Measurements from ENCODE around the gene ATXN1L.
A peak's percentile ranks its signal among the peaks of the same experiment; 100 is the strongest.
"Not testable (repeated sequence)": the region's sequence is repeated elsewhere in the genome, so short reads cannot be mapped to it uniquely, and the experiment has no call there.

ATXN1L gene

DNA sequence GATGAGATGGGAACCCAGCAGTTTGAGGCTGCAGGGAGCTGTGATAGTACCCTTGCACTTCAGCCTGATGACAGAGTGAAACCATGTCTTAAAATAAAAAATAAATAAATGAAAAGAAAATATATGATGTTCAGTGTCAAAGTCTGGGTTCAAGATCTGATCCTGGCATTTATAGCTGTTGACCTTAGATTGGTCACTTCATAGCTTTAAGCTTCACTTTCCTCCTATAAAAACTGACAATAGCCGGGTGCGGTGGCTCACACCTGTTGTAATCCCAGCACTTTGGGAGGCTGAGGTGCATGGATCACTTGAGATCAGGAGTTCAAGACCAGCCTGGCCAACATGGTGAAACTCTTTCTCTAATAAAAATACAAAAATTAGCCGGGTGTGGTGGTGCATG is 43.4 kb downstream of the ATXN1L start:
- no peak overlapping the region for H3K4me3 ChIP-seq (ENCODE audit: low read depth, low read length)

DNA sequence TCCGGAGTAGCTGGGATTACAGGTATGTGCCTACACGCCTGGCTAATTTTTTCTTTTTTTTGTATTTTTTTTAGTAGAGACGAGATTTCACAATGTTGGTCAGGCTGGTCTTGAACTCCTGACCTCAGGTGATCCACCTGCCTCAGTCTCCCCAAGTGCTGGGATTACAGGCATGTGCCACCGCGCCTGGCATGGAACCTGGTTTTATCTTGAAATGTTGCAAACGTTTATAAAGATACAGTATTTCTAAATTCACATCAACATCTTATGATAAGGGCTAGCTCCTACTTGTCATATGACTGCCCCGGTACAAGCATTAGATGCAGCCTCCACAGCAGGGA is 48.1 kb downstream of the ATXN1L start:
- no peak overlapping the region for H3K4me3 ChIP-seq (ENCODE audit: low read depth, low read length)

DNA sequence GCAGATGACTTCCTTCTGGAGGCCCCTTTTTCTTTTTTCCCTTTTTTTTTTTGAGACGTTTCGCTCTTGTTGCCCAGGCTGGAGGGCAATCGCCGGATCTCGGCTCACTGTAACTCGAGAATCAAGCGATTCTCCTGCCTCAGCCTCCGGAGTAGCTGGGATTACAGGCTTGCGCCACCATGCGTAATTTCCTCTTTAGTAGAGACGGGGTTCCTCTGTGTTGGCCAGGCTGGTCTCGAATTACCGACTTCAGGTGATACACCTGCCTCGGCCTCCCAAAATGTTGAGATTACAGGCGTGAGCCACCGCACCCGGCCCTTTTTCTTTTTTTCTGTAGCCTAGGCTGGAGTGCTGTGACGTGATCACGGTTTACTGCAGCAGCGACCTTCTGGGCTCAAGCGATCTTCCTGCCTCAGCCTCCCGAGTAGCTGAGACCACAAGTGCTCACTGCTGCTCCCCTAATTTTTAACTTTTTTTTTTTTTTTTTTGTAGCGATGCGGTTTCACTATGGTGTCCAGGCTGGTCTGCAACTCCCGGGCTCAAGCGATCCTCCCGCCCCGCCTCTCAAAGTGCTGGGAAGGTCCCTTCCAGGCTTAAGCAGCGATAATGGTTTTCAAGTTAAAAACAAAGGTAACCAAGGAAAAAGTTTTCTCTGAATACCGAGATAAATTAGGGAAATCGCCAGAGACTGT is 48.6 kb downstream of the ATXN1L start:
- H3K4me3 ChIP-seq (ENCODE audit: low read depth, low read length), result peak overlapping the region; percentile 91

DNA sequence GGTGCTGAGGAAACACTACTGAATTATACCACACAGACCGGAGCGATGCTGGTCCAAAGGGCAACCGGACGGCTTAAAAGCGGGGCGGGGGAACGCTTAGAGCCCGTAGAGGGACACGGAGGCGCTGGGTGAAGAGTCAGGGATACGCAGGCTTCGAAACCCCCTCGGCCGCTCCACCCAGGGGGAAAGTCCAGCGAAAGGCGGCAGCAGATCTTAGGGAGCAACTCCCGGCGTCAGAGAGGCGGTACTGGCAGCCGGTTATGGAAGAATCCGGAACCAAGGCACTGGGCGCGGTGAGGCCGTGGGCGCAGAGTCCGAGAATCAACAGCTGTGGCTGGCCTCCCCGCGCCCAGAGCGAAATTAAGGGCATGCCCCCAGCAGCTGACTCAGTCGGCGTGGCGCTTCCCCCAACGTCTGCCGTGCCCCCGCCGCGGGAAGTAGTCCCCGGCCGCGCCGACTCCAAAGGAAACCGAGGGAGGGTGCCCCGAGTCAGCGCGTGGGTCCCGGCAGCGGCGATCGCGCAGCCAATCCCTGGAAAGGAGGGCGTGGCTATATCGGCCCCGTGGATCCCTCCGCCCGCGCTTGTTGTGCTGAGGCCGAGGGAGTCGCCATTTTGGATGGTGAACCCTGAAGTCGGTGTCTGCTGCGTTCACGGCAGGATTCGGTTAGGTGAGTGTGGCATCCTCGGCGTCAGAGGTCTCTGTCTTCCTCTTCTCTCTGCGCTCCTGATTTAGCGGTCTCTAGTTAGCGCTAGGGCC is 49.3 kb downstream of the ATXN1L start, which contains the start of gene IST1:
IST1 (plus strand) TSS at position 611 of the 758 bp plus-strand sequence. CDS start 20,110 bp downstream, outside the sequence.
- H3K4me3 ChIP-seq (ENCODE audit: low read depth, low read length), result peak within 1 kb of the TSS; percentile 91

DNA sequence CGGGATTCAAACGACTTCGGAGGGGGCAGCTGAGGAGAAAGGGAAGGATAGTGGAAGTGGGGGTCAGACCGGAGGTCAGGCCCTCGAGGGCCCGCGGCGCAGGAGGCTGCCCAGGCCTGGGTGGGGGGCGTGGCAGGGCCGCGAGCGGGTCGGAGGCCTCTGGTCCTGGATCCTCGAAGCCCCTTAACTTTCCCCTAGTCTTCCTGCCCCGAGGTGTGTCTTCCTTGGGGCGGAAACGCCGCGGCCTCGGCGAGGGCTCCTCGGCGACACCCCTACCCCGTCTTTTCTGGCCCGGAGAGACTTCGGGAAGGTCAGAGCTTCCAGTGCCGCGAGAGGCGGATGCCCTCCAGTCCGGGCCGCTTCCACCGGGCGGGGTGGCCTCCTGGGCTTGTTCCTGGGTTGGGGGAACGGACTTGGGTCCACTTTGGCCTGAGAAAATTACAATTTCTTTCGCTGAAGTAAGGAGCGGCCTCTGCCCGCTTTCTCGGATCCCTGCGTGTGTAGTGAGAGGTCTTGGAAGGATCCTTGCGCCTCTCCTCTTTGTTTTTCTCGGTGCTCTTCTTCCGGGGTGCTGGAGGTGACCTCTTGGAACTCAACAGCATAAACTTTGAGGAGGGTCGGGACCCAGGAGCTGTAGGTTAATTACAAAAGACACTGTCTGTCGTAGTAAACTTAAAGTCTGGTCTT is 50.0 kb downstream of the ATXN1L start:
- peak overlapping the region; percentile 91 for H3K4me3 ChIP-seq (ENCODE audit: low read depth, low read length)

DNA sequence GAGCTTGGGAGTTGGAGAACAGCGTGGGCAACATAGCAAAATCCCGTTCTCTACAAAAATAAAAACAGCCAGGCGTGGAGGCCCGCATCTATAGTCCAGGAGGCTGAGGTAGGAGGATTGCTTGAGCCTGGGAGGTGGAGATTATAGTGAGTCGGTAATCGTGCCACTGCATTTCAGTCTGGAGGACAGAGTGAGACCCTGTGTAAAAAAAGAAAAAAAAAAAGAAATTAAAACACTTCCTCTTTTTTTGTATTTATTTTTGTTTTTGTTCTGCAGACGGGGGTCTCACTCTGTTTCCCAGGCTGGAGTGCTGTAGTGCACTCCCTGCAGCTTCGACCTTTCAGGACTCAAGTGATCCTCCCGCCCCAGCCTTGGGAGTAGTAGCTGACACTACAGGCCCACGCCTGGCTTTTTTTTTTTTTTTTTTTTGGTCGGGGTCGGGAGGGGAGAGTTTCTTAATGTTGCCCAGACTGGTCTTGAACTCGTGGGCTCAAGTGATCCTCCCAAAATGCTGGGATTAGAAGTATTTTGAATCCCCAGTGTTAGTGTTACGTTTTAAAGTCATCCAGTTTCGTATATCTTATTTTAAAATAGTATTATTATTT is 51.1 kb downstream of the ATXN1L start:
- H3K4me3 ChIP-seq (ENCODE audit: low read depth, low read length), result peak overlapping the region; percentile 91

DNA sequence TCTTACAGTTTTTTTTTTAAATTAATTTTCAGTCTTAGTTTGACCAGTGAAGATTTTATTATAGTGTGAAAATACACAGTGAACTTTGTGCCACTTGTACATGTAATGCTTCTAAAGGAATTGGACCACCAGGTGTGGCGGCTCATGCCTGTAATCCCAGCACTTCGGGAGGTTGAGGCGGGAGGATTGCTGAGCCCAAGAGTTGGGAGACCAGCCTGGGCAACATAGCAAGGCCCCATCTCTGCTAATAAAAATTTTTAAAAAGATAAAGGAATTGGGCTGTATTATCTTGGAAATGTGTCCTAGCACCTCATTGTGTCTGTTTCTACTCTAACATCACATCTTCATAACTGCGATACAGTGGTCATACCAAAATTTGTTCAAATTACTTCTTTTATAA is 53.4 kb downstream of the ATXN1L start:
- no peak overlapping the region for H3K4me3 ChIP-seq (ENCODE audit: low read depth, low read length)

DNA sequence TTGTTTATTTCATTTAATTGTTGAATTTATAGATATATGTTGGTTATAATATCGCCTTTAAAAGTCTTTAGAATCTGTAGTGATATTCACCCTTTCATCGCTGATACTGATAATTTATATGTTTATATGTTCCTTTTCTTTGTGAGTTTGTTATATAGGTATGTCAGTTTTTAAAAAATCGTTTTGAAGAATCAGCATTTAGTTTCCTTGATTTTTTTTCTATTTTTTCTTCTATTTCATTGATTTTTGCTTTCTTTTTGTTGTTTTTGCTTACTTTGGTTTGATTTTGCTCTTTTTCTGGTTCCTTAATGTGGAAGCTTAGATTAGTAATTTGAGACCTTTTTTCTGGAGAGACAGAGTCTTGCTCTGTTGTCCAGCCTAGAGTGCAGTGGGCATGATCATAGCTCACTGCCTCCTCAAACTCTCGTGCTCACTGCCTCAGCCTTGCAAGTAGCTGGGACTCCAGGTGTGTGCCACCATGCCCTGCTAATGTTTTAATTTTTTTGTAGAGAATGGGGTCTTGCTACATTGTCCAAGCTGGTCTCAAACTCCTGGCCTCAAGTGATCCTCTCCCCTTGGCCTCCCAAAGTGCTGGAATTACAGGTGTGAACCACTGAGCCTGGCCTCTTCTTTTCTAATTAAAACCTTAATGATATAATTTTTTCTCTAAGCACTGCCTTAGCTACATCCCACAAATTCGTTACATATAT is 57.0 kb downstream of the ATXN1L start:
- no peak overlapping the region for H3K4me3 ChIP-seq (ENCODE audit: low read depth, low read length)

DNA sequence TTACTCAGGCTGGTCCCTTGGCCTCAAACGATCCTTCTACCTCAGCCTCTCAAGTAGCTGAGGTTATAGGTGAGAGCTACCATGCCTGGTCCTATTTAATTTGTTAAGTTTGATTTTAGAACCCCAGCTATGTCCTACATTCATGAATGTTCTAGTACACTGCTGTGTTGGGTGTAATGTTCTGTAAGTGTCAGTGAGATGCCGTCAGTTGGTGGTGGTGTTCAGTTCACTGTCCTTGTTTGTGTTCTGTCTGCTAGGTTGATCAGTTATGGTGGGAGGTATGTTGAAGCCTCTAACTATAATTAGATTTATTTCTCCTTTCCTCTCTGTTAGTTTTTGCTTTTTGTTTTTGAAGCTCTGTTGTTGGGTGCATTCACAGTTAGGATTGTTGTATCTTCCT is 57.8 kb downstream of the ATXN1L start:
- H3K4me3 ChIP-seq (ENCODE audit: low read depth, low read length), result no peak overlapping the region

DNA sequence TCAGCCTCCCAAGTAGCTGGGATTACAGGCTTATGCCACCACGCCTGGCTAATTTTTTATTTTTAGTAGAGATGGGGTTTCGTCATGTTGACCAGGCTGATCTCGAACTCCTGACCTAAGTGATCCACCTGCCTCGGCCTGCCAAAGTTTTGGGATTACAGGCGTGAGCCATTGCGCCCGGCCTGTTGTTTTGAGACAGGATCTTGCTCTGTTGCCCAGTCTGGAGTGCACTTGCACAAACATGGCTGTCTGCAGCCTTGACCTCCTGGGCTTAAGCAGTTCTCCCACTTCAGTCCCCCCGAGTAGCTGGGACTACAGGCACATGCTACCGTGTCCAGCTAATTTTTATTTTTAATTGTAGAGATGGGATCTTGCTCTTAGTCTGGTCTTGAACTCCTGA is 58.5 kb downstream of the ATXN1L start:
- no peak overlapping the region for H3K4me3 ChIP-seq (ENCODE audit: low read depth, low read length)

DNA sequence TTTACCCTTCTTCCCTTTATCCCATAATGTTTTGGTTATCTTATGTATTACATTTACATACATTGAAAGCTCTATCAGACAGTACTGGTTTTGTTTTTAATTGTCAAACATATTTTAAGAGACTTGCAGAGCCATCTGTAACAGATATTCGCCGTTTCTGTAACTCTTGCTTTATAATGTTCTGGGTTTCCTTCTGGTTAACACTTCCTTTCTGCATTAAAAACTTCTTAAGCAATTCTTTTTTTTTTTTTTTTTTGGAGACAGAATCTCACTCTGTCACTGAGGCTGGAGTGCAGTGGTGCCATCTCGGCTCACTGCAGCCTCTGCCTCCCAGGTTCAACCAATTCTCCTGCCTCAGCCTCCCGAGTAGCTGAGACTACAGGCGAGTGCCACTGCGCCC is 60.0 kb downstream of the ATXN1L start:
- H3K4me3 ChIP-seq (ENCODE audit: low read depth, low read length), result not testable (repeated sequence)

Data from iPS-11a (cell line).